C1 segment of cervical spinal cord (tissue), 14 donors: ENCODE measurements around the gene LRRK2.
A peak's percentile ranks its signal among the peaks of the same experiment; 100 is the strongest.
"Not testable (repeated sequence)": the region's sequence is repeated elsewhere in the genome, so short reads cannot be mapped to it uniquely, and the experiment has no call there.

Experiments
- DNase-seq, 14 donors: peaks; one replicate each; lab custom pipeline; 2025; lab: John Stamatoyannopoulos, UW

Gene LRRK2

GRCh38 chr12:40212566-40212965, 12.2 kb upstream of the LRRK2 start:
- DNase-seq: no peak

GRCh38 chr12:40215982-40216381, 8.8 kb upstream of the LRRK2 start:
- DNase-seq: no peak

GRCh38 chr12:40216516-40217288, 8.1 kb upstream of the LRRK2 start:
- DNase-seq: no peak

- DNase-seq: no peak
Measured at GRCh38 chr12:40219760-40220159, 5.0 kb upstream of the LRRK2 start.

GRCh38 chr12:40222247-40222646, 2.5 kb upstream of the LRRK2 start:
- DNase-seq: no peak

GRCh38 chr12:40223646-40224045, 1.2 kb upstream of the LRRK2 start:
- DNase-seq: no peak

GRCh38 chr12:40225337-40225983, 663 bp downstream of the LRRK2 start:
- peak in 2 of 14 donors; percentile 15 to 30 for DNase-seq

GRCh38 chr12:40225984-40226602, 1.3 kb downstream of the LRRK2 start:
- DNase-seq: peak in 1 of 14 donors; percentile 8

- peak in 8 of 14 donors; percentile 1 to 25 (median 8) for DNase-seq
Measured at GRCh38 chr12:40226705-40227104, 1.9 kb downstream of the LRRK2 start.

- DNase-seq: no peak
Measured at GRCh38 chr12:40227447-40227846, 2.6 kb downstream of the LRRK2 start.

GRCh38 chr12:40228727-40229126, 3.9 kb downstream of the LRRK2 start:
- no peak for DNase-seq

- no peak for DNase-seq
Measured at GRCh38 chr12:40229690-40230651, 5.2 kb downstream of the LRRK2 start.

GRCh38 chr12:40232602-40233001, 7.8 kb downstream of the LRRK2 start:
- DNase-seq: no peak

GRCh38 chr12:40233741-40234367, 9.1 kb downstream of the LRRK2 start:
- DNase-seq: no peak

GRCh38 chr12:40236357-40236850, 11.6 kb downstream of the LRRK2 start:
- no peak for DNase-seq

GRCh38 chr12:40238266-40238902, 13.6 kb downstream of the LRRK2 start:
- DNase-seq: no peak

- no peak for DNase-seq
Measured at GRCh38 chr12:40238979-40239378, 14.2 kb downstream of the LRRK2 start.

GRCh38 chr12:40240779-40241178, 16.0 kb downstream of the LRRK2 start:
- DNase-seq: no peak

- no peak for DNase-seq
Measured at GRCh38 chr12:40241741-40242140, 16.9 kb downstream of the LRRK2 start.

- not testable (repeated sequence) for DNase-seq
Measured at GRCh38 chr12:40244526-40245156, 19.8 kb downstream of the LRRK2 start.
